ENCODE measurements around the gene RPS10.

The RPS10 gene

GRCh38 chr6:34396518-34396917 is 29.4 kb downstream of the RPS10 start:
- TF ChIP-seq CTCF (IDR thresholded peaks at IDR 0.05; ENCODE audit: borderline replicate concordance, control extremely low read depth, extremely low read depth, insufficient read depth, missing control alignments) = no peak
- DNase-seq (ENCODE audit: low spot score) = no peak
- in situ Hi-C loops (cut with MboI; ENCODE audit: low sequenced_read_pairs, unreplicated experiment) = no loop called here

DNA sequence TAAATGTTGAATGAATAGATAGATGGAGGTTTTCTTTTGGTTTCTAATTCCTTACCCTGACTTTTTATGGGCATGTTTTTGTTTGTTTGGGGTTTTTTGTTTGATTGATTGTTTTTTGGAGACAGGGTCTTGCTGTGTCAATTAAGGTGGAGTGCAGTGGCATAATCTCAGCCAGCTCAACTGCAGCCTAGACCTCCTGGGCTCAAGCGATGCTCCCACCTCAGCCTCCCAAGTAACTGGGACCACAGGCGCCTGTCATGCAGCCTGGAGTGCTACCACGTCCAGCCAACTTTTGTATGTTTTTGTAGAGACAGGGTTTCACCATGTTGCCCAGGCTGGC is 31.9 kb downstream of the RPS10 start:
- no peak for TF ChIP-seq CTCF (IDR thresholded peaks at IDR 0.05; ENCODE audit: borderline replicate concordance, control extremely low read depth, extremely low read depth, insufficient read depth, missing control alignments)
- in situ Hi-C loops (cut with MboI; ENCODE audit: low sequenced_read_pairs, unreplicated experiment) = no loop called here
- DNase-seq (ENCODE audit: low spot score) = no peak

DNA sequence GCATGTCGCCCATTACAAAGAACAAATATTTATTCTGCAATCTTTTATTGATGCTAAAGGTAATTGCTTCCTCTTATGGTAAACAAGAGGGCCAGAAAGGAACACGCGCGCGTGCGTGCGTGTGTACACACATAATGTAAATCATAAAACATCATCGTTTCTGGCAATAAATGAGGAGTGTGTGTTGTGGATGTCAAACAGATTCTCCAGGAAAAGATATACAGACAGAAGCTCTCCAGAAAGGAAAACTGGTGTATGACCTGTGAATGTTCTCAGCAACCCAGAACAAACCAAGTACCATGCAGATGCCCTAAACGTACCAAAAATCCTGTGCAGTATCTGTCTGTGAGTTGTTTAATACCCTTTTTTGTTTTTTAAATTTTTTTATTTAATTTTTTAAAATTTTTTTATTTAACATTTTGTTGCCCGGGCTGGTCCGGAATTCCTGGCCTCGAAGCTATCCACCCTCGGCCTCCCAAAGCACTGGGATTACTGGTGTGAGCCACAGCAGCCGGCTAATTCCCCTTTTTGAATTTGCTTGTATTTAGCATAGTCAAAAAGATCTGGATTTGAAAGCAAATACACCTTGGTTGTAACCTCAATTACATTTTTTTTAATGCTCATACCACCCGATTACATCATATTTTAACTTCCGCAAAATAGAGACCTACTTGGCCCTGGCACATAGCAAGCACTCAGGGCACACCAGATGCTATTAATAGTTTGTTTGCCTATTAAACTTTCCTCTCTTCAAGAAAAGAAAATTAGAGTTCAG is 32.5 kb downstream of the RPS10 start:
- no peak for TF ChIP-seq CTCF (IDR thresholded peaks at IDR 0.05; ENCODE audit: borderline replicate concordance, control extremely low read depth, extremely low read depth, insufficient read depth, missing control alignments)
- in situ Hi-C loops (cut with MboI; ENCODE audit: low sequenced_read_pairs, unreplicated experiment) = no loop called here
- DNase-seq (ENCODE audit: low spot score) = no peak

- in situ Hi-C loops (cut with MboI; ENCODE audit: low sequenced_read_pairs, unreplicated experiment) = no loop called here
- peak; percentile 95 for DNase-seq (ENCODE audit: low spot score)
- peak; percentile 84 for TF ChIP-seq CTCF (IDR thresholded peaks at IDR 0.05; ENCODE audit: borderline replicate concordance, control extremely low read depth, extremely low read depth, insufficient read depth, missing control alignments)
Observed at GRCh38 chr6:34392497-34393190, 33.2 kb downstream of the RPS10 start, which contains the start of gene NUDT3. Gene NUDT3 (minus strand): TSS chr6:34392669. CDS start chr6:34392362, 307 bp downstream.

DNA sequence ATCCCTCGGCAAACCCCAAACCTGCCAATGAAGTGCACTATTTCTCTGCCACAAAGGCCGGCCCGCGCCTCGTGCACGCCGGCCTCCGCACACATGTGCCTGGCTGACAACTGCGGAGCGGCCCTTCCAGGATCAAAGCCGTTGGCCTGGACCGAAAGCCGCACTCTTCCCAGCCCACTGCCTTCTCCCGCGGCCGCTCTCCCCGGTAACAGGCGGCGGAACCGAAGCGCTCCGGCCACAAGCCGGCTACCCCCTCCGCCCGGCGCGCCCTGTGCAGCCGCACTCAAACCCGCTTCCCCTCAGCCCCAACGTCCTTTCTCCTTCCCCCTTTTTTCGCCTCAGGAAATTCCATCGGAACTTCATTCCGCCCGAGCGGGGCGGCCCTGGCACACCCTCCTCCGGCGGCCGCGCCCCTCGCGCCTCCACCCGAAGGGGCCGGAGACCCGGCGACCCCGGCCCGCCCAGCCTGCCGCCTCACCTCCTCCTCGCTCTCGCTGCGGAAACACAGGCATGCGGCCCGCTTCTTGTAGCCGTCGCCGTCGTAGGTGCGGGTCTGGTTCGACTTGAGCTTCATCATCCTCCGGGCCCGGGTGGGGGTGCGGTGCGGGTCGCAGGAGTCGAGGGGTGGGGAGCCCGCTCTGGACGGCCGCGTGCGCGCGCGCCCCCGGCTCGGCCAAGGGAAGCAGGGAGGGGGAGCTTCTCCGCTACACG is 33.9 kb downstream of the RPS10 start:
- TF ChIP-seq CTCF (IDR thresholded peaks at IDR 0.05; ENCODE audit: borderline replicate concordance, control extremely low read depth, extremely low read depth, insufficient read depth, missing control alignments) = no peak
- DNase-seq (ENCODE audit: low spot score) = peak; percentile 67
- in situ Hi-C loops (cut with MboI; ENCODE audit: low sequenced_read_pairs, unreplicated experiment) = no loop called here

DNA sequence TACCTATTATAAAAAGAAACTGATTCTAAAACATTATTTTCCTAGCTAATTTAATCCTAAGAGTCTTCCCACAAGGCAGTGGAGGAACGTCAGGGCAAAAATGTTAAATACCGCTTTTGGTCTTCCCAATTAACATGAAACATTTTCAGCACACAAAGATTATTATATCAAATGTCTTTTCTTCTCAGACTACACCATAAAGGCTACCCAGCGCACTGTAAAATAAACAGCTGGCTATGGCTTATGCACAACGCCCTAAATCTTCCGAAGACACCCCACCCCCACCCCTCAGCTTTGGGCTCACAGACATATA is 34.4 kb downstream of the RPS10 start:
- in situ Hi-C loops (cut with MboI; ENCODE audit: low sequenced_read_pairs, unreplicated experiment) = no loop called here
- no peak for TF ChIP-seq CTCF (IDR thresholded peaks at IDR 0.05; ENCODE audit: borderline replicate concordance, control extremely low read depth, extremely low read depth, insufficient read depth, missing control alignments)
- no peak for DNase-seq (ENCODE audit: low spot score)

Data from GM13976 (cell line).